Measurements from ENCODE around the gene SCAMP2. TPM values are rescaled to one million over a fixed set of nuclear protein-coding genes. Genes with fewer than 3 reads are reported as not detected.

The SCAMP2 gene
- total and polyA plus RNA-seq, 2 donors (not counting 1 experiment from before 2014, with no cell fraction given), result 15.5 to 86.2 TPM

- Histone ChIP-seq H3K27ac (ENCODE audit: insufficient read depth, low read length) (no peak overlapping the region), H3K79me2 (ENCODE audit: control insufficient read depth, insufficient read depth, low read length) (peaks cover 4% of the 10 kb centered on the region), H3K9me3 (ENCODE audit: control insufficient read depth, insufficient read depth, low read depth, low read length) (no peaks in the 10 kb centered on the region), H3K9ac (ENCODE audit: insufficient read depth, low read length) (no peak overlapping the region), H3K36me3 (ENCODE audit: control insufficient read depth, insufficient read depth, low read length) (no peaks in the 10 kb centered on the region), H2AFZ (ENCODE audit: low read length) (no peak overlapping the region), H4K20me1 (ENCODE audit: control insufficient read depth, extremely low read depth, insufficient read depth, low read length) (no peaks in the 10 kb centered on the region), H3K27me3 (ENCODE audit: control insufficient read depth, insufficient read depth, low read length) (no peaks in the 10 kb centered on the region), H3K4me3 (replicated peaks in 1 of 4; ENCODE audit: control extremely low read depth in 1 of 4, insufficient read depth in 1 of 4, low read depth in 3 of 4, low read length in 4 of 4) (no peak overlapping the region), H3K4me1 (ENCODE audit: control insufficient read depth, extremely low read depth, insufficient read depth, low read length) (peaks cover 4% of the 10 kb centered on the region), H3K4me2 (ENCODE audit: extremely low read depth, insufficient read depth, low read length) (no peak overlapping the region)
- DNase-seq (ENCODE audit: low read depth in 2 of 2), result no peak
- TF ChIP-seq CTCF (conservative IDR thresholded peaks at IDR 0.05 in 1 of 2, IDR thresholded peaks at IDR 0.05 in 1 of 2; ENCODE audit: low read depth in 1 of 2, low read length in 2 of 2) (no peak), EZH2 (IDR thresholded peaks at IDR 0.05; ENCODE audit: low read length, missing control alignments) (no peak)
Measured at GRCh38 chr15:74885461-74885860, 12.3 kb upstream of the SCAMP2 start.

GRCh38 chr15:74884428-74885223 is 11.5 kb upstream of the SCAMP2 start:
- no peaks in the 10 kb centered on the region for H3K36me3 ChIP-seq (ENCODE audit: control insufficient read depth, insufficient read depth, low read length)
- H3K4me1 ChIP-seq (ENCODE audit: control insufficient read depth, extremely low read depth, insufficient read depth, low read length), result peaks cover 2% of the 10 kb centered on the region
- DNase-seq (ENCODE audit: low read depth in 2 of 2), result peak in 1 of 2 donors; percentile 69
- TF ChIP-seq CTCF (conservative IDR thresholded peaks at IDR 0.05 in 1 of 2, IDR thresholded peaks at IDR 0.05 in 1 of 2; ENCODE audit: low read depth in 1 of 2, low read length in 2 of 2) (no peak), EZH2 (IDR thresholded peaks at IDR 0.05; ENCODE audit: low read length, missing control alignments) (no peak)
- no peak overlapping the region for H2AFZ ChIP-seq (ENCODE audit: low read length)
- H3K4me2 ChIP-seq (ENCODE audit: extremely low read depth, insufficient read depth, low read length), result no peak overlapping the region
- no peaks in the 10 kb centered on the region for H3K79me2 ChIP-seq (ENCODE audit: control insufficient read depth, insufficient read depth, low read length)
- no peak overlapping the region for H3K9ac ChIP-seq (ENCODE audit: insufficient read depth, low read length)
- H3K4me3 ChIP-seq (replicated peaks in 1 of 4; ENCODE audit: control extremely low read depth in 1 of 4, insufficient read depth in 1 of 4, low read depth in 3 of 4, low read length in 4 of 4), result no peak overlapping the region
- no peaks in the 10 kb centered on the region for H3K9me3 ChIP-seq (ENCODE audit: control insufficient read depth, insufficient read depth, low read depth, low read length)
- no peaks in the 10 kb centered on the region for H4K20me1 ChIP-seq (ENCODE audit: control insufficient read depth, extremely low read depth, insufficient read depth, low read length)
- H3K27ac ChIP-seq (ENCODE audit: insufficient read depth, low read length), result no peak overlapping the region
- H3K27me3 ChIP-seq (ENCODE audit: control insufficient read depth, insufficient read depth, low read length), result no peaks in the 10 kb centered on the region

GRCh38 chr15:74882528-74882927 is 9.4 kb upstream of the SCAMP2 start:
- no peaks in the 10 kb centered on the region for H3K27me3 ChIP-seq (ENCODE audit: control insufficient read depth, insufficient read depth, low read length)
- H3K4me3 ChIP-seq (replicated peaks in 1 of 4; ENCODE audit: control extremely low read depth in 1 of 4, insufficient read depth in 1 of 4, low read depth in 3 of 4, low read length in 4 of 4), result no peak overlapping the region
- H3K79me2 ChIP-seq (ENCODE audit: control insufficient read depth, insufficient read depth, low read length), result no peaks in the 10 kb centered on the region
- no peak overlapping the region for H3K9ac ChIP-seq (ENCODE audit: insufficient read depth, low read length)
- H3K36me3 ChIP-seq (ENCODE audit: control insufficient read depth, insufficient read depth, low read length), result no peaks in the 10 kb centered on the region
- no peak overlapping the region for H3K4me2 ChIP-seq (ENCODE audit: extremely low read depth, insufficient read depth, low read length)
- no peak overlapping the region for H3K27ac ChIP-seq (ENCODE audit: insufficient read depth, low read length)
- no peaks in the 10 kb centered on the region for H3K4me1 ChIP-seq (ENCODE audit: control insufficient read depth, extremely low read depth, insufficient read depth, low read length)
- TF ChIP-seq EZH2 (IDR thresholded peaks at IDR 0.05; ENCODE audit: low read length, missing control alignments), result no peak
- TF ChIP-seq CTCF (conservative IDR thresholded peaks at IDR 0.05 in 1 of 2, IDR thresholded peaks at IDR 0.05 in 1 of 2; ENCODE audit: low read depth in 1 of 2, low read length in 2 of 2), result no peak
- DNase-seq (ENCODE audit: low read depth in 2 of 2), result no peak
- H4K20me1 ChIP-seq (ENCODE audit: control insufficient read depth, extremely low read depth, insufficient read depth, low read length), result no peaks in the 10 kb centered on the region
- H2AFZ ChIP-seq (ENCODE audit: low read length), result no peak overlapping the region
- no peaks in the 10 kb centered on the region for H3K9me3 ChIP-seq (ENCODE audit: control insufficient read depth, insufficient read depth, low read depth, low read length)
